ENCODE measurements around the gene GZMH. TPM values are rescaled to one million over a fixed set of nuclear protein-coding genes. Genes with fewer than 3 reads are reported as not detected.

The GZMH gene
- total and polyA plus RNA-seq, 2 of the 8 experiments (the other 6 are each of a cell fraction or from before 2014, with no cell fraction given): not detected

DNA sequence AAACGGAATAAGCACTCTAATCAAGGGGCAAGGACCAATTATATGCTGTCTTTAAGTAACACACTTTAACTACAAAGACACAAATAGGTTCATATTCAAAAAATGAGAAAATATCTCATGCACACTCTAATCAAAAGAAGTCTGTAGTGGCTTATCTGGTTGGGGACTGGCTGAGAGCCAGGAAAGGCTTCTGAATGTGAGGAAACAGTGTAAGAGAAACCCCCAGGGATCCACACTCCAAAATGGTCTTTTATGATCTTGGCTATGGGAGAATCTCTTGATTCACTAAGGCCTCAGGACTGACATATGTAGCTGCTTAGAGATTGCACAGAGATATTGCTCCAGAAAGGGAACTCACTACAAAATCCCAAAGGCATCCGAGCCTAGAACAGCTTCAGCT, 43.7 kb downstream of the GZMH start:
- H2BK12ac ChIP-seq (ENCODE audit: low read depth, low read length): no peak overlapping the region
- H3K4me2 ChIP-seq (ENCODE audit: insufficient read depth in 1 of 2, low read depth in 2 of 2, low read length in 2 of 2): no peak overlapping the region
- H3K4me1 ChIP-seq (replicated peaks in 1 of 4; ENCODE audit: control insufficient read depth in 3 of 4, insufficient read depth in 4 of 4, low read length in 3 of 4): no peaks in the 10 kb centered on the region
- H4K91ac ChIP-seq (replicated peaks; ENCODE audit: insufficient read length, low read length): no peak overlapping the region
- H2AK5ac ChIP-seq (ENCODE audit: low read depth, low read length): no peak overlapping the region
- H3K79me2 ChIP-seq (ENCODE audit: control insufficient read depth in 1 of 2, insufficient read depth in 2 of 2, low read length in 2 of 2): no peaks in the 10 kb centered on the region
- WGBS, 2 experiments (ENCODE audit: extremely low coverage in 1 of 2, insufficient coverage in 1 of 2, insufficient read length in 1 of 2, insufficient replicate concordance in 2 of 2, low coverage in 1 of 2, low lambda C conversion rate in 2 of 2, missing lambda C conversion rate in 1 of 2): 74% methylated on average over 2 of the region's 2 CpGs; no CpG with 5 or more reads in 1 of the 2 experiments
- no peaks in the 10 kb centered on the region for H3K27me3 ChIP-seq (replicated peaks in 1 of 4; ENCODE audit: control insufficient read depth in 3 of 4, extremely low read depth in 1 of 4, insufficient read depth in 3 of 4, low read length in 3 of 4)
- DNase-seq (ENCODE audit: low read depth in 1 of 2, low spot score in 2 of 2): no peak
- H3K79me1 ChIP-seq (ENCODE audit: low read depth, low read length): no peaks in the 10 kb centered on the region
- no peak overlapping the region for H2BK5ac ChIP-seq (ENCODE audit: low read depth, low read length)
- ChIA-PET CTCF (ENCODE audit: partially characterized antibody) (no interaction called here), POLR2A (ENCODE audit: partially characterized antibody) (no interaction called here)
- H3K4me3 ChIP-seq (ENCODE audit: extremely low read depth in 1 of 4, insufficient read depth in 2 of 4, low read depth in 3 of 4, low read length in 4 of 4): no peak overlapping the region
- no peaks in the 10 kb centered on the region for H4K20me1 ChIP-seq (replicated peaks in 1 of 2; ENCODE audit: control insufficient read depth in 1 of 2, insufficient read depth in 2 of 2, low read length in 2 of 2)
- no peak overlapping the region for H3K14ac ChIP-seq (ENCODE audit: insufficient read length)
- no peak overlapping the region for H2AFZ ChIP-seq (ENCODE audit: low read length)
- H3K23ac ChIP-seq (ENCODE audit: insufficient read length): no peak overlapping the region
- H3K9me3 ChIP-seq (ENCODE audit: insufficient read depth in 2 of 2, low read depth in 1 of 2, low read length in 1 of 2): peaks cover 40 to 45% of the 10 kb centered on the region in 2 experiments; a peak in 3 of 4 replicates
- H4K5ac ChIP-seq (ENCODE audit: insufficient read length, low read depth, low read length): no peak overlapping the region
- no peak overlapping the region for H2BK20ac ChIP-seq (ENCODE audit: low read length)
- H3K4ac ChIP-seq (replicated peaks; ENCODE audit: insufficient read length, low read depth, low read length): no peak overlapping the region
- no peak for FAIRE-seq
- H3K27ac ChIP-seq (ENCODE audit: low read depth, low read length): no peak overlapping the region
- H3K23me2 ChIP-seq (ENCODE audit: low read depth, low read length): no peaks in the 10 kb centered on the region
- no peak for TF ChIP-seq BRCA1 (IDR thresholded peaks at IDR 0.05; ENCODE audit: low read depth, low read length)
- no peak for TF ChIP-seq CHD1 (IDR thresholded peaks at IDR 0.05; ENCODE audit: low read depth, low read length)
- TF ChIP-seq RFX5 (IDR thresholded peaks at IDR 0.05; ENCODE audit: borderline replicate concordance, low read depth, low read length): no peak
- no peak for TF ChIP-seq POLR2A (IDR thresholded peaks at IDR 0.05; ENCODE audit: control extremely low read depth in 1 of 2, low read depth in 2 of 2, low read length in 2 of 2)
- TF ChIP-seq, protein P1, sequence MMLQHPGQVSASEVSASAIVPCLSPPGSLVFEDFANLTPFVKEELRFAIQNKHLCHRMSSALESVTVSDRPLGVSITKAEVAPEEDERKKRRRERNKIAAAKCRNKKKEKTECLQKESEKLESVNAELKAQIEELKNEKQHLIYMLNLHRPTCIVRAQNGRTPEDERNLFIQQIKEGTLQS (IDR thresholded peaks at IDR 0.05; ENCODE audit: insufficient read depth, low read depth, low read length): no peak
- no peak for TF ChIP-seq SUZ12 (IDR thresholded peaks at IDR 0.05; ENCODE audit: low read length)
- no peak for TF ChIP-seq SIN3A (conservative IDR thresholded peaks at IDR 0.05 in 1 of 2, IDR thresholded peaks at IDR 0.05 in 1 of 2; ENCODE audit: low read depth in 1 of 2, low read length in 2 of 2)
- TF ChIP-seq BACH1 (IDR thresholded peaks at IDR 0.05; ENCODE audit: low read length): no peak
- TF ChIP-seq CBX8 (IDR thresholded peaks at IDR 0.05; ENCODE audit: borderline replicate concordance, low read depth, low read length): no peak
- TF ChIP-seq KDM4A (IDR thresholded peaks at IDR 0.05; ENCODE audit: low read depth, low read length, severe bottlenecking): no peak
- no peak for TF ChIP-seq GABPA (IDR thresholded peaks at IDR 0.05; ENCODE audit: borderline replicate concordance, insufficient read depth, low read length)
- no peak for TF ChIP-seq JUN (IDR thresholded peaks at IDR 0.05; ENCODE audit: low read depth, low read length)
- no peak for TF ChIP-seq TAF7 (optimal IDR thresholded peaks at IDR 0.05; ENCODE audit: borderline replicate concordance, low read depth, low read length)
- no peak overlapping the region for H3K18ac ChIP-seq (ENCODE audit: extremely low read depth, low read length)
- H4K8ac ChIP-seq (ENCODE audit: extremely low read depth, insufficient read depth, low read length): no peak overlapping the region
- H3K9ac ChIP-seq (replicated peaks in 1 of 4; ENCODE audit: extremely low read depth in 1 of 4, low read depth in 3 of 4, low read length in 3 of 4): no peak overlapping the region
- no peaks in the 10 kb centered on the region for H3K36me3 ChIP-seq (ENCODE audit: control insufficient read depth in 2 of 4, insufficient read depth in 4 of 4, low read length in 3 of 4)
- H2BK120ac ChIP-seq (replicated peaks; ENCODE audit: low read depth, low read length): no peak overlapping the region
- H3K56ac ChIP-seq (replicated peaks; ENCODE audit: insufficient read length, low read depth, low read length): no peak overlapping the region
- no peak overlapping the region for H2BK15ac ChIP-seq (ENCODE audit: low read length)
